GM19240 (cell line): ENCODE measurements around the gene CENPK.
"Not testable (repeated sequence)": the region's sequence is repeated elsewhere in the genome, so short reads cannot be mapped to it uniquely, and the experiment has no call there.

Experiments used
- DNase-seq: peaks from one replicate; pipeline ENCODE4 v3.0.0; 2011; ENCODE audit warnings: low spot score; ENCODE audit not compliant: insufficient read length

CENPK gene, protein sequence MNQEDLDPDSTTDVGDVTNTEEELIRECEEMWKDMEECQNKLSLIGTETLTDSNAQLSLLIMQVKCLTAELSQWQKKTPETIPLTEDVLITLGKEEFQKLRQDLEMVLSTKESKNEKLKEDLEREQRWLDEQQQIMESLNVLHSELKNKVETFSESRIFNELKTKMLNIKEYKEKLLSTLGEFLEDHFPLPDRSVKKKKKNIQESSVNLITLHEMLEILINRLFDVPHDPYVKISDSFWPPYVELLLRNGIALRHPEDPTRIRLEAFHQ

DNA sequence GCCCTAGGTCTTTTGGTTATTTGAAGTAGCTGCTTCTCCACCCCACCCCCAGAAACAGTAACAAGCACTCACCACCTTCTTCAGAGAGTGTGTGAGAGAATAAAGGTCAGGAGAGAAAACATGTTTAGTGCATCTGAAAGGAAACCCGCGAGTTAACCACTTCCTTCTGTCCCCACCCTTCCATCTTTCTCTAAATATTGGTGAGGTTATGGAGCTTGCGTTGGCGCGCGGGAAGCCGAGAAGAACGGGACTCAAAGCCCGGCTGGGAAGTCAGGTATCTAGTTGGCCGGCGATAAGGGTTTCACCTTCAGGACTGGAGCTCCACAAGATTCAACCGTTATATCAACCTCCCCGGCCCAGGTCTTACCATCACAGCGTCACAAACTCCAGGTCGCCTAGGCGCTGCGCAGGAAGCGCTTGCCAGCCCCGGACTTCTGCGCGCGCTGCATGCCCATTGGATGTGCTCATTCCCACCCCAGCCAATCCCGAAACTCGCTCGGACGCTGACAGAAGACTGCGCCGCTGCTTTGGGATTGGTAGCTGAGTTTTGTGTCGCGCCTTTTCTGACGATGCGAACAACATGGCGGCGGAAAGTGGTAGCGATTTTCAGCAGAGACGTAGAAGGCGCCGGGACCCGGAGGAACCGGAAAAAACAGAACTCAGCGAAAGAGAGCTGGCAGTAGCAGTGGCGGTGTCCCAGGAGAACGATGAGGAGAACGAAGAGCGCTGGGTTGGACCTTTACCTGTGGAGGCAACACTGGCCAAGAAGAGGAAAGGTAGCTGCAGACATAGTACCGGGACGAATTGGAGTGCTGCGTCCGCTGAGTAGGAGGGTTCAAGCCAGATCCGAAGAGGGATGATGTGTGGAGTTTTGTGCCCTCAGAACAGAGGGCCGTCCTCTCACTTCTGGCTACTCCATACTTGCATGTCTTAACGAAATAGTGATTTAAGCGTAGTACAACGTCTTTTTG is at the start of gene CENPK, which contains the start of gene PPWD1:
Gene CENPK (minus strand): TSS at position 438 of the 971 bp plus-strand sequence. CDS start 8,261 bp downstream, outside the sequence.
Gene PPWD1 (plus strand): TSS at position 566 of the 971 bp plus-strand sequence. CDS start 15 bp downstream, at position 581.
- peak; percentile 61 for DNase-seq

- DNase-seq: no peak
These were observed 49.4 kb upstream of the CENPK start for GRCh38 chr5:65612298-65612907.

DNA sequence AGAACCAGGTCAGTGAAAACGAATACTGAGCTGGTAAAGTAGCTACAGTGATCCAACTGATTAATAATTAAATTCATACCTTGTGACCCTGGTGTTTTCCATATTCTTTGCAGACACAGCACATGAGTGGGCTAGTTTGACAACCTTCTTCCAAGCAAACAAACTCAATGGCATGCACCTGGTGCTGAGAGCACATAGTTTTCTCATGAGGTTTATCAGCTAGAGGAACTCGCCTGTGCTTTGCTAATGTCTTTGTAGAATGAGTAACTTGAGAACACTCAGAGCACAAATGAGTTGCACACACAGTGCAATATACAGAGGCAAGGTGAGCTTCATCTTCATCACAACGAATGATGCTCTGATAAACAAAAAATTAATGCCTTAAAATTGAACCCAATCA is 48.6 kb upstream of the CENPK start:
- no peak for DNase-seq

GRCh38 chr5:65601761-65602160 is 38.8 kb upstream of the CENPK start:
- not testable (repeated sequence) for DNase-seq

GRCh38 chr5:65588694-65589093 is 25.7 kb upstream of the CENPK start:
- DNase-seq: no peak

DNA sequence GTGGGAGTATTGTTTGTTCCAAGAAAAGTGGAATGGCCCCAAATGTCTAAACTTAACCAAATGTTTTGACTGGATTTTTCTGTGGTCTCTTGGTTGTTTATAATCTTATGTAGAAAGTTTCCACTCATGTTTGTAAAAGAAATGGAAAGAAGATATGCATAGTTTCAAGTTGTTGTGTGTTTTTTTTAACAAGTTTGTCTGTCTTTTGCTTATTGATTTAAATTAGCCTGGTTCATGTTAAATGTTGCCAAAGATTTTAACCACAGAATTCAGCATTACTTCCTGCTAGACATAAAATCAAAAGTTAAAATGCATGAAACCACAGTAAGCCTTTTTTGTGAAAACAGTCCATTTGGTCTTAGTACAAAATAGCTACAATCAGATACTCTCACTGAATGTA is 14.2 kb upstream of the CENPK start:
- no peak for DNase-seq

GRCh38 chr5:65570598-65571226 is 7.7 kb upstream of the CENPK start:
- DNase-seq: no peak

DNA sequence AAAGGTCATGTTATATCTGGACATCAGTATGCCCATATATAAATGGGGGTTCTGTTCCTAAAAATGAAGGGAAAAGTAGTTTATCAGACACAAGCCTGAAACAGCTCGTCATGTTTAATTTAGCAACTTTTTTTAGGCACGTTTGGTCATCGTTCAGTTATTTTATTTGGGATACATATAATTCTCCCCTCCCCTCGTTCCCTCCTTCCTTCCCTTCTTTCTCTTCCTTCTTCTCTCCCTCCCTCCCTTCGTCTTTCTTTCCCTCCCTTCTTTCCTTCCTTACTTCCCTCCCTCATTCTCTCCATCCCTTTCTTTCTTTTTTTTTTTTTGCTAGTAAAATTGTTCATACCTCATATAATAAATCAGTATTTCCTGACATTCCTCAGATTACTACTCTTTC is 3.5 kb upstream of the CENPK start:
- no peak for DNase-seq

DNA sequence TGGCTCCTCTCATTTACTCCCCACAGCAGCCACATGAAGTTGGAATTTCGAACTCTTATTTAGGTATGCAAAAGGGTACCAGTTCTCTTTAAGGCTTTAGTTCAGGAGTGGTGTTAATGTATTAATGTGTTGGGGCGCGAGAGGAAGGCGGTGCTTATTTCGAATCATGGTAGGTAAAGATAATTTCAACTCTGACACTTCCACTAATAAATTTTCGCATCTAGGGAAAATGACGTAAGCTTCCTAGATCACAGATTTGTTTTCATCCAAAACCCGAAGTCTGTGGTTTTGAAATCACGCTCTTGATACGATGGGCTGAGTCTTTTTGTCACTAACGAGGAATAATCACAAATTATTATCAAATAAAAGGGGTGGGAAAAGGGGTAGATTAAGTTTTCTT is 809 bp upstream of the CENPK start:
- no peak for DNase-seq

DNA sequence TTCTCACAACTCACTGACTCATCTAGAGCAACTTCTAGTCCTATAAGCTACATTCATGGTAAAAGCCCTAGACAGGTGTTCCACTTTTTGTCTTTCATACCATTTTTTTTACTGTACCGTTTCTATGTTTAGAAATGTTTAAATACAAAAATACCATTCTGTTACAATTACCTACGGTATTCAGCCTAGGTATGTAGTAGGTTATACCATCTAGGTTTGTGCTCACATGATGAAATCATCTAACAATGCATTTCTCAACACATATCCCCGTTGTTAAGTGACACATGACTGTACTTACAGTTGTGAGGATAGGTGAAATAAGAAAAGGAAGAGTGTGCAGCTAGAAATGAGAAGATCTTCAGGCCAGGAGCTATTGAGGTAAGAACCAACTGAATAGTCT is 6.2 kb downstream of the CENPK start:
- DNase-seq: no peak

DNA sequence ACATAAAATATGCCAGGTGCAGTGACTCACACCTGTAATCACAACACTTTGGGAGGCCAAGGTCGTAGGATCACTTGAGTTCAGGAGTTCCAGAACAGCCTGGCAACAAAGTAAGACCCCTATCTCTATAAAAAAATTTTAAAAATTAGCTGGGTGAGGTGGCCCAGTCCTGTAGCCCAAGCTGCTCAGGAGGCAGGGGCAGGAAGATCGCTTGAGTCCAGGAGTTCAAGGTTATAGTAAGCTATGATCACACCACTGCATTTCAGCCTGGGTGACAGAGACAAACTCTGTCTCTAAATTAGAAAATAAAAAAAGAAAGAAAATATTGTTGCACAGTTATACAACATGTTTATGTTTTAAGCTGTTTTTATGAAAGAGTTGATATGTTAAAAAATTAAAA is 6.8 kb downstream of the CENPK start:
- DNase-seq: no peak

DNA sequence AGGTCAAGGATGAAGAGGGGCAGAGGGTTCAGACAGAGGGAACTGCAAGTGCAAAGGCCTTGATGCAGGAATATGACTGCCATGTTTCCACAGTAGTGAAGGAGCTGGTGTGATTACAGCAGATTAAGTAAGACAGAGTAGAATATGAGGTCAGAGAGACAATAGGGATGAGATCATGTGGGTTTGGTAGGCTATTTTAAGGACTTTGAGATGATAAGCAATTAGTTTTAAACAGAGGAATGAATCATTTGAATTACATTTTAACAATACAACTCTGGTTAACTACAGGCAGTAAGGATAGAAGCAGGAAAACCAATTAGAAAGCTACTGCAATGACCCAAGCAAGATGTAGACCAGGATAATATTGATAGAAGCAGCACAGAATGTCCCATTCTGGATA is 7.7 kb downstream of the CENPK start:
- DNase-seq: no peak

- no peak for DNase-seq
These were observed 9.0 kb downstream of the CENPK start for GRCh38 chr5:65553941-65554340.

DNA sequence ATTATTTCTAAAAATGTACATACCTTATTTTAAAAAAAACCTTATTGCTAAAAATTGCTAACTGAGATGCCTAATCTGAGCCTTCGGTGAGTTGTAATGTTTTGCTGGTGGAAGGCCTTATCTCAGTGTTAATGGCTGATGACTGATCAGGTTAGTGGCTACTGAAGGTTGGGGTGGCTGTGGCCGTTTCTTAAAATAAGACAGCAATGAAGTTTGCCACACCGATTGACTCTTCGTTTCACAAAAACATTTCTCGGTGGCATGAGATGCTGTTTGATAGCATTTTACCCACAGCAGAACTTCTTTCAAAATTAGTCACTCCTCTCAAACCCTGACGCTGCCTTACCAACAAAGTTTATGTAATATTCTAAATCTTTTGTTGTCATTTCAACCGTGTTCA is 14.7 kb downstream of the CENPK start:
- no peak for DNase-seq

GRCh38 chr5:65546141-65546540 is 16.8 kb downstream of the CENPK start:
- no peak for DNase-seq

DNA sequence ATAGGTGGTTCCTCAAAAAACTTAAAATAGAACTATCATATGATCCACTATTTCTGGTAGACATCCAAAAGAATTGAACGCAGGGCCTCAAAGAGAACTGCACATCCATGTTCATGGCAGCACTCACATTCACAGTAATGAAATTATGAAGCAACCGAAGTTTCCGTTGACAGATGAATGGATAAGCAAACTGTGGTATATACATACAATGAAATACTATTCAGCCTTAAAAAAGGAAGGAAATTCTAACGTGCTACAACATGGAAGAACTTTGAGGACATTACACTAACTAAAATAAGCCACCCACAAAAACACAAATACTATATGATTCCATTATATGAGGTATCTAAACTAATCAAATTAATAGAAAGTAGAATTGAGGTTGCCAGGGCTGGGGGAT is 18.5 kb downstream of the CENPK start:
- no peak for DNase-seq

DNA sequence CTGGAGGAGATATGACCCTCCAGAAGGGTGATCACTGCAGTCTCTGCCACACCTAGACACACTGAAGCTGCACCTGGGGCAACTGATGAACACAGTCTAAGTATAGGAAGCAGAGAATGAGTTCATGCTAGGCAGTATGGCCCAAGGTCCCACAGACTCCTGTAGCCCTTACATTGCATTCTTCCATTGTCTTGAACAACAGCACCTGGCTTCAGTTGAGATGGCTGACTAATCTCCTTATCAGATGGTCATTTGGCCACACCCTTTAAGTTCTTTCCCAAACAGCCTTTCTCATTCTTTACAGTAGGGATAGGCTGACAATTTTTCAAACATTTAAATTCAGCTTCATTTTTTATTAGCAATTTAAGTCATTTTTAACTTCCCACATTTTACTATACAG is 23.1 kb downstream of the CENPK start:
- no peak for DNase-seq

- no peak for DNase-seq
These were observed 27.4 kb downstream of the CENPK start for GRCh38 chr5:65535529-65535987.

DNA sequence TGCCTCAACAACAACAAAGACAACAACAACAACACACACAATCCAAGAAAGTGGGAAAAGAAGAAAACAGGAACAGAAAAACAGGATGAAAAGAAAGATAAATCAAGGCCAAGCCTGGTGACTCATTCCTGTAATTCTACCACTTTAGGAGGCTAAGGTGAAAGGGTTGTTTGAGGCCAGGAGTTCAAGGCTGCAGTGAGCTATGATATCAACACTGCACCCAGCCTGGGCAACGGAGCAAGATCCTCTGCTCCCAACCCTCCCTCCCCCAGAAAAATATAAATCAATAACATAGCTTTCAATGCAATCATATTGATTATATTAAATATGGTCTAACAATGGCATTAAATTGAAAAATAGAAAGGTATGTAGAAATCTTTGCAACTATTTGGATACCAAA is 32.1 kb downstream of the CENPK start:
- no peak for DNase-seq

- no peak for DNase-seq
These were observed 37.2 kb downstream of the CENPK start for GRCh38 chr5:65525726-65526125.

DNA sequence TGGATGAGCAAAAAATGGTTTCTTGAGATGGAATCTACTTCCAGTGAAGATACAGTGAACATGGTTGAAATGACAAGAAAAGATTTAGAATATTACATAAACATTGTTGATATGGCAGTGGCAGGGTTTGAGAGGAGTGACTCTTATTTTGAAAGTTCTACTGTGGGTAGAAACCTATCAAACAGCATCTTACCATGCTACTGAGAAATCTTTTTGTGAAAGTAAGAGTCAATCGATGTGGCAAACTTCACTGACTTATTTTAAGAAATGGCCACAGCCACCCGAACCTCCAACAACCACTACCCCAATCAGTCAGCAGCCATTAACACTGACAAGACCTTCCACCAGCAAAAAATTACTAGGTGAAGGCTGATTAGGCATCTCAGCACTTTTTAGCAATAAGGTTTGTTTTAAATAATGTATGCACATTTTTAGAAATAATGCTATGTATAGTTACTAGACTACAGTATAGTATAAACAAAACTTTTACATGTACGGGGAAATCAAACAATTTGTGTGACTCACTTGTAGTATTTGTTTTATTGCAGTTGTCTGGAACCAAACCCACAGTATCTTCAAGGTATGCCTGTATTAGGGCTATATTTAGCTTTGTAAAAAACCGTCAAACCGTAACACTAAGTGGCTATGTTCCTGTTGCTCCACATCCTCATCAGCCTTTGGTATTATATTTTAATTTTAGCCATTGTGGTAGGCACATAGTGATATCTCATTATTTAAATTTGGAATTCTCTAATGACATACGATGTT is 50.6 kb downstream of the CENPK start:
- DNase-seq: no peak
